GM10847 (cell line): Measurements from ENCODE around the gene STXBP6.

Experiments
- POLR2A ChIP-seq: IDR thresholded peaks from 2 replicates; pipeline ENCODE4 v1.6.1; 2011; ENCODE audit not compliant: insufficient read length; ENCODE audit errors: extremely low read depth

Gene STXBP6

GRCh38 chr14:24910408-24910986 is 139.4 kb downstream of the STXBP6 start:
- TF ChIP-seq POLR2A = no peak

- TF ChIP-seq POLR2A = no peak
These were observed 140.2 kb downstream of the STXBP6 start for GRCh38 chr14:24909523-24910302.

- TF ChIP-seq POLR2A = no peak
These were observed 141.2 kb downstream of the STXBP6 start for GRCh38 chr14:24908592-24909236.

- no peak for TF ChIP-seq POLR2A
These were observed 145.4 kb downstream of the STXBP6 start for GRCh38 chr14:24904533-24904932.

- TF ChIP-seq POLR2A = no peak
These were observed 146.6 kb downstream of the STXBP6 start for GRCh38 chr14:24903337-24903736.

GRCh38 chr14:24900269-24901100 is 149.5 kb downstream of the STXBP6 start:
- TF ChIP-seq POLR2A = no peak

GRCh38 chr14:24897793-24898192 is 152.2 kb downstream of the STXBP6 start:
- no peak for TF ChIP-seq POLR2A

GRCh38 chr14:24895622-24896021 is 154.3 kb downstream of the STXBP6 start:
- TF ChIP-seq POLR2A = no peak

GRCh38 chr14:24895243-24895583 is 154.7 kb downstream of the STXBP6 start:
- TF ChIP-seq POLR2A = no peak

- no peak for TF ChIP-seq POLR2A
These were observed 155.2 kb downstream of the STXBP6 start for GRCh38 chr14:24894583-24895242.

GRCh38 chr14:24892497-24893051 is 157.4 kb downstream of the STXBP6 start:
- no peak for TF ChIP-seq POLR2A

- TF ChIP-seq POLR2A = no peak
These were observed 157.9 kb downstream of the STXBP6 start for GRCh38 chr14:24891987-24892496.

- no peak for TF ChIP-seq POLR2A
These were observed 159.2 kb downstream of the STXBP6 start for GRCh38 chr14:24890716-24891115.

- no peak for TF ChIP-seq POLR2A
These were observed 160.1 kb downstream of the STXBP6 start for GRCh38 chr14:24889843-24890242.
